Measurements from ENCODE around the gene MRPS26. TPM values are rescaled to one million over a fixed set of nuclear protein-coding genes. Genes with fewer than 3 reads are reported as not detected.

The MRPS26 gene
- total RNA-seq, 1 donor from 2014 or later = 27.3 TPM

GRCh38 chr20:3094848-3095629 lies 49.2 kb downstream of the MRPS26 start:
- no peak overlapping the region for H2AFZ ChIP-seq (ENCODE audit: low read depth, low read length)
- H3K36me3 Mint-ChIP-seq (ENCODE audit: low read depth, unreplicated experiment) = no peaks in the 10 kb centered on the region
- H3K9ac ChIP-seq (ENCODE audit: low read length) = no peak overlapping the region
- H3K4me1 Mint-ChIP-seq (ENCODE audit: low read depth, unreplicated experiment) = no peaks in the 10 kb centered on the region
- H3K4me3 ChIP-seq (ENCODE audit: insufficient read depth, low read depth, low read length) = no peak overlapping the region
- H3K4me2 ChIP-seq (ENCODE audit: low read length) = no peak overlapping the region
- H3K9me3 Mint-ChIP-seq (ENCODE audit: unreplicated experiment) = peaks cover under 1% of the 10 kb centered on the region
- H3K4me1 ChIP-seq (ENCODE audit: insufficient read depth, low read length) = peaks cover 5% of the 10 kb centered on the region
- DNase-seq (ENCODE audit: low read depth) = no peak
- peaks cover 5% of the 10 kb centered on the region for H3K27me3 ChIP-seq (ENCODE audit: insufficient read depth, low read length)
- H3K36me3 ChIP-seq (ENCODE audit: insufficient read depth, low read length) = no peaks in the 10 kb centered on the region
- H4K20me1 ChIP-seq (ENCODE audit: insufficient read depth, low read length) = no peaks in the 10 kb centered on the region
- no peaks in the 10 kb centered on the region for H3K9me3 ChIP-seq (ENCODE audit: insufficient read depth, low read depth, low read length)
- TF ChIP-seq EZH2 (IDR thresholded peaks at IDR 0.05; ENCODE audit: insufficient read depth, low read length) = no peak
- TF ChIP-seq, protein P1, sequence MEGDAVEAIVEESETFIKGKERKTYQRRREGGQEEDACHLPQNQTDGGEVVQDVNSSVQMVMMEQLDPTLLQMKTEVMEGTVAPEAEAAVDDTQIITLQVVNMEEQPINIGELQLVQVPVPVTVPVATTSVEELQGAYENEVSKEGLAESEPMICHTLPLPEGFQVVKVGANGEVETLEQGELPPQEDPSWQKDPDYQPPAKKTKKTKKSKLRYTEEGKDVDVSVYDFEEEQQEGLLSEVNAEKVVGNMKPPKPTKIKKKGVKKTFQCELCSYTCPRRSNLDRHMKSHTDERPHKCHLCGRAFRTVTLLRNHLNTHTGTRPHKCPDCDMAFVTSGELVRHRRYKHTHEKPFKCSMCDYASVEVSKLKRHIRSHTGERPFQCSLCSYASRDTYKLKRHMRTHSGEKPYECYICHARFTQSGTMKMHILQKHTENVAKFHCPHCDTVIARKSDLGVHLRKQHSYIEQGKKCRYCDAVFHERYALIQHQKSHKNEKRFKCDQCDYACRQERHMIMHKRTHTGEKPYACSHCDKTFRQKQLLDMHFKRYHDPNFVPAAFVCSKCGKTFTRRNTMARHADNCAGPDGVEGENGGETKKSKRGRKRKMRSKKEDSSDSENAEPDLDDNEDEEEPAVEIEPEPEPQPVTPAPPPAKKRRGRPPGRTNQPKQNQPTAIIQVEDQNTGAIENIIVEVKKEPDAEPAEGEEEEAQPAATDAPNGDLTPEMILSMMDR (IDR thresholded peaks at IDR 0.05; ENCODE audit: insufficient read depth, low read depth, low read length) = no peak
- no peaks in the 10 kb centered on the region for H3K79me2 ChIP-seq (ENCODE audit: insufficient read depth, low read length)
- H3K27ac ChIP-seq (ENCODE audit: low read depth, low read length) = no peak overlapping the region
- no peak overlapping the region for H3K27ac Mint-ChIP-seq (ENCODE audit: unreplicated experiment)
- no peak overlapping the region for H3K4me3 Mint-ChIP-seq (ENCODE audit: unreplicated experiment)
- no peak for FAIRE-seq
- peaks cover 27% of the 10 kb centered on the region for H3K27me3 Mint-ChIP-seq (ENCODE audit: low read depth, unreplicated experiment)

Other genes with a start within 250 kb of the MRPS26 start
- gene CPXM1, start 245.4 kb upstream of the MRPS26 start, total RNA-seq = 10.6 and 10.9 TPM in 2 replicates
- not detected in 2 replicates for gene C20orf141, start 231.1 kb upstream of the MRPS26 start, total RNA-seq
- not detected in 2 replicates for gene TMEM239, start 229.7 kb upstream of the MRPS26 start, total RNA-seq
- 17.2 and 23.5 TPM in 2 replicates for gene PCED1A, start 205.4 kb upstream of the MRPS26 start, total RNA-seq
- gene VPS16, start 205.3 kb upstream of the MRPS26 start, total RNA-seq = 24.9 and 25.1 TPM in 2 replicates
- 50.1 and 54.5 TPM in 2 replicates for gene PTPRA, start 172.6 kb upstream of the MRPS26 start, total RNA-seq
- gene GNRH2, start 2.4 kb upstream of the MRPS26 start, total RNA-seq = 0.89 and 1.4 TPM in 2 replicates
- not detected in 2 replicates for gene OXT, start 25.6 kb downstream of the MRPS26 start, total RNA-seq
- not detected in 2 replicates for gene AVP, start 38.7 kb downstream of the MRPS26 start, total RNA-seq
- gene FASTKD5, start 113.8 kb downstream of the MRPS26 start, total RNA-seq = 16.7 and 18.5 TPM in 2 replicates
- gene UBOX5, start 113.8 kb downstream of the MRPS26 start, total RNA-seq = 5.9 and 6.6 TPM in 2 replicates
- gene LZTS3, start 127.5 kb downstream of the MRPS26 start, total RNA-seq = 11.2 and 12.6 TPM in 2 replicates
- 36.7 and 42.8 TPM in 2 replicates for gene DDRGK1, start 158.6 kb downstream of the MRPS26 start, total RNA-seq
- gene ITPA, start 163.4 kb downstream of the MRPS26 start, total RNA-seq = 55.5 and 55.6 TPM in 2 replicates
- 3.9 and 6.6 TPM in 2 replicates for gene SLC4A11, start 193.1 kb downstream of the MRPS26 start, total RNA-seq